GM19238 (cell line): Measurements from ENCODE around the gene ADD1.

Experiments
- DNase-seq: peaks from one replicate; pipeline ENCODE4 v3.0.0; 2011; ENCODE audit warnings: low spot score; ENCODE audit not compliant: insufficient read length

The ADD1 gene

GRCh38 chr4:2805712-2806389 is 37.8 kb upstream of the ADD1 start:
- DNase-seq: no peak

DNA sequence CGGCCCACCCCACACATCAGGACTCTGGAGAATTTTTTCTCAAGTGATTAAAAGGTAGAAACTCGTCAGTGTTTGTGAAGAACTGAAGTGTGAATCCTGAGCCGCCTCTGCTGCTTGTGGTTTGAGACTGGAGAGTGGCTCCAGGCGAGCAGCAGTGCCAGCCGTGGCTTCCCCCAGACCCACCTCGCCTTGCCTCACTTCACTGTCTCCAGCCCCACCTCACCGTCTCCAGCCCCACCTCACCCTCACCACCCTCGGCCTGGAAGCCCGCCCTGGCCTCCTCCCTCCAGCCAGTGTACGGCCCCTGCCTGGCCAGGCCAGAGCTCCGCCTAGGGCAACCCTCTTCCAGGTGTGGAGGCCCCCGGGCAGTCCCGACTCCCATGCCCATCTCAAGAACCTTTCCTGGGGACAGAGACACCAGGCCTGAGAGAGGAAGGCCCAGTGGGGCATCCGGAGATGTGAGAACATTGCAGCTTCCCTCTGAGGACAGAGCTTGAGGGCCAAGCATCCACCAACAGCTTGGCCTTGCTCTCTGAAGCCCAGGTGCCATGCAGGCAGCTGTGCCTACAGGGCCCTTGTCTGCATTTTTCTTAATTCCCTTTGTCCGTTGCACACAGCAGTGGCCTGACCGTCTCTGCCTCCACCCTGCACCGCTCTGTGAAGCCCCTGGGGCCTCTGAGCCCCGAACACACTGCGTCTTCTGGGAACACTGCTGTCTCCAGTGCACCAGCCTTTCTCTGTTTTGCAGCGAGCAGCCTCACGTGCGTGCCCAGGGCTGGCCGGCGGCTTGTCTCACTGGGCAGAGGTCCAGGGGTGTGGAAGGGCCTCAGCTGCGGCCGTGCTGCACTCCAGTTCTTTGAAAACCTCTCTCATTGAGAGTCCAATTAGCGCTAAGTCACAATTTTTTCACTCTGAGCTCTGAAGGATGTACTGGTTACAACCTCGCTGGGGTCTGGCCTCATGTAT is 37.0 kb upstream of the ADD1 start:
- no peak for DNase-seq

- no peak for DNase-seq
Observed at GRCh38 chr4:2807571-2807970, 36.1 kb upstream of the ADD1 start.

GRCh38 chr4:2808001-2808400 is 35.6 kb upstream of the ADD1 start:
- DNase-seq: no peak

GRCh38 chr4:2809610-2810180 is 33.9 kb upstream of the ADD1 start:
- no peak for DNase-seq

DNA sequence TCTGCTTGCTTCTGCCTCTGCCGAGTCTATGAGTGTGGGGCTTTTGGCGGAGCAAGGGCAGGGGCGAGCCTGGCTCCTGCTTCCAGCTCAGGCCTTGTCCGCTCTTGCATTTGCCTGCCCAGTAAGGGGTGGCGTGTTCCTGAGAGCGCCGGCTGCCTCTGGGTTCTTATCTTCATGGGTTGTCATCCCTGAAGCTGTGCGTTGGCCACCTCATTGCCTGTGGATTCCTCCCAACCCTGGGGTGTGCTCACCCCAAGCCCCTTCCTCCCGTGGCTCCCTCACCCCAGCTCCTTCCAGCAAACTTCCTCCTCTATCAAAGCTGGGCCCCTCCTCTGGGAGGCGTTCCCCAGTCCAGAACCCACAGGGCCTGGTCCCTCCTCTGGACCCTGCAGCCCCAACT is 33.3 kb upstream of the ADD1 start:
- no peak for DNase-seq

GRCh38 chr4:2811830-2812611 is 31.6 kb upstream of the ADD1 start:
- peak; percentile 78 for DNase-seq

DNA sequence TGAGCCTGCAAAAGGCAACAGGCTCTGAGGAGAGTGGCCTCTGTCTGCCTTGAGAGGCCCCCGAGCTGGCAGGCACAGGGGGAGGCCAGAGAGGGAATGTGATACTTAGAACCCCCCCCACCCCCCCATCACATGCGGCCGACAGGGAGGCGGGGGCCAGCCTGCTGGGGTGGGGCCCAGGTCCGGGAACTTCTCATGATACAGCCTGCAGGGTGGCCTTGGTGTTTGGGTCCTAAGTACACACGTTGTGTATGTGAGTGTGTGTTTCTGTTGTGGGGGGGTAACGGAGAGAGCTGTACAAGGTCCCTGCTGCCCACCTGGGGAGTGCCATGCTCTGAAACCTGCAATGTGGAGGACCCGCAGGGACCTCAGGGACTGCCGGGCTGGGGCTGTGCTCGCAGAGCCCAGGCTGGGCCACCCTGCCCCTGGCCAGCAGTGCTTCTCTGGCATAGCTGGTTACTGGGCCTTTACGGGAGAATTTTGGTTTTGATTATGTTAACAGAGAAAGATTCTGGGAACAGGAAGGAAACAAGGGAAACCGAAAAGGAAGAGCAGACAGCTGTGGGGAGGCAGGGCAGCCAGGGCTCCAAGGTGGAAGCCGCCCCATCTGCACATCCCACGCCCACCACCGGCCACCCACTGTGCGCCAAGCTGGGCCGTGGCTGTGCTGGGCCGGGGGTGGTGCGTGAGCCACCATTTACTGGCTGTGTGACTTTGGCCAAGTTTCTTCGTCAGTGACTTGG is 30.9 kb upstream of the ADD1 start:
- DNase-seq: no peak

DNA sequence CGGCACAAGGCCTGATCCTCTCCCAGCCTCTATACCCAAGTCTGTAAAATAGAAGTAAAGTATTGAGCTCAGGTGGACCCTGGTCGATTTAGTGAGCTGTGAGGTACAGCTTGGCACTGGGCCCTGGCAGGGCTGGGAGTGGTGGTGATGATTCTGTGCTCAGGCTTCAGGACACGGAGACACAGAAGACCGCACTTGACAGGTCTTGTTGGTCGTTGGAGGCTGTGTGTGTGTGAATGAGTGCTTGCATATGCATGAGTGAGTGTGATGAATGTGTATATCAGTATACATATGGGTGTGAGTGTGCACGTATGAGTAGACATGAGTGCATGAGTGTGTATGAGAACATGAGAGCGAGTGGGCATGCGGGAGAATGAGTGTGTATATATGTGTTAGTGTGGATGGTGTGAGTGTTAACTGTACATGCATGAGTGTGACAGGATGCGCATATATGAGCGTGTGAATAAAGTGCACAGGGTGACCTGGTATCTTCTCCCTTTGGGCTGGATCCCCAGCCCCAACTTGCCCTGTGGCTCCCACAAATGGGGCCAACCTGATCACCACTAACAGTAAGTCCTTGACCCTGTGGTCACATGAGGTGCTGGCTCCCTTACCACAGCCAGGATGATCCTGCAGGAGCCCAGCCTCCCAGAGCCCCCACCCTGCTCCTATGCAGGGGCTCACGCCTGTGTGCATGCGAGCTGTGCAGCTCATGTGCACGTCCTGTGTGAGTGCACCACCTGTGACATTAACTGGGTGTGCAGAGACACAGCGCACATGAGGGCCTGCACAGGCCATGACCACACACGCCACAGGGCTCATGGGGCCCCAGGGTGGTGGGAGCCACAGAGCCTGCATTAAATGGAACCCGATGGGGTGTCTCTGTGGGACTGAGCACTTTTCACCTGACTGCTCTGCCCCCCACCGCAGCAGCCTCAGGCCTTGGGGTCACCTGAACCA is 29.9 kb upstream of the ADD1 start:
- DNase-seq: no peak

DNA sequence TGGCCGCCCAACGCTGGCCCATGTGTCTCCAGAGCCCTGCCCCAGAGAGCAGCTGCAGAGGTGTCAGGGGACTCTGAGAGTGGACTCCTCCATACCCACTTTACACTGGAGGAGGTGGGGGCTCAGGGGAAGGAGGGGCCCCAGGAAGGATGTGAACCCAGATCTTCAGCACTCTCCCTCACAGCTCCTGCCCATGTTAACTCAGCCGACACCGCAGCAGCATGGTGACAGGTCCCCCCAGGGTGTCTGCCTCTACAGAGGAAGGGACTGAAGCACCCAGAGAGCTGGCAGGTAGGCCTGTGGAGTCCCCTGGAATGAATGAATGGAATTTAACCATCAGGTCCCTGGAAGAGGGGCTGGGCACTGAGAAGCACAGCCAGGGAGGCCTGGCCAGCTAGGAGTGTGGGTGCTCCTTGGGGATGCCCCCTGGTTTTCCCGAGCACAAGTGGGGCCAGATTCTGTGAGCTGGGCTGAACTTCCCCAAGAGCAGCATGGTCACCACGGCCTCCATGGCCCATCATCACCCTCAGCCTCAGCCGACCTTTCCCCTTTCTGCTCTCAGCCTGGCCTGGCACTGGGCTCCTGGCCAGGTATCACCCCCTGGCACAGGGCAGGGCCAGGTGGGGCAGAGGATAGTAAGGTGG is 28.9 kb upstream of the ADD1 start:
- no peak for DNase-seq

GRCh38 chr4:2816401-2816954 is 27.2 kb upstream of the ADD1 start:
- no peak for DNase-seq

DNA sequence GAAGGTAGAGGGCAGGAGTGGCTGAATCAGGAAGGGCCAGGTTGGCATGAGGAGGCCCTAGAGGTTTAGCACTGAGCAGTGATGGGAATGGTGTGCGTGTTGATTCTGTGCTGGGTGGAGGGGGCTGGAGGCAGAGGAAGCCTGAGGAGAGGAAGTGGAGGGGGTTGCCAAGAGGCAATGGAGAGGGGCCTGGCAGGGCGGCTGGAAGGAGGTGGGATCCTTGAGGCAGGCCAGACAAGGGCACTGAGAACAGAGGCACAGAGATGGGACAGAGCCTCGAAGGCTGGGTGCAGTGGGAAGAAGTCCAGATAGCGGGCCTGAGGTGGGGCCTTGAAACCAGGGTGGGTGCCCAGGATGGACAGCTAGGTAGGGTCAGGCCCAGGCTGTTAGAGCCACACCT is 26.5 kb upstream of the ADD1 start:
- DNase-seq: no peak

- DNase-seq: peak; percentile 72
Observed at GRCh38 chr4:2817701-2818350, 25.8 kb upstream of the ADD1 start.

DNA sequence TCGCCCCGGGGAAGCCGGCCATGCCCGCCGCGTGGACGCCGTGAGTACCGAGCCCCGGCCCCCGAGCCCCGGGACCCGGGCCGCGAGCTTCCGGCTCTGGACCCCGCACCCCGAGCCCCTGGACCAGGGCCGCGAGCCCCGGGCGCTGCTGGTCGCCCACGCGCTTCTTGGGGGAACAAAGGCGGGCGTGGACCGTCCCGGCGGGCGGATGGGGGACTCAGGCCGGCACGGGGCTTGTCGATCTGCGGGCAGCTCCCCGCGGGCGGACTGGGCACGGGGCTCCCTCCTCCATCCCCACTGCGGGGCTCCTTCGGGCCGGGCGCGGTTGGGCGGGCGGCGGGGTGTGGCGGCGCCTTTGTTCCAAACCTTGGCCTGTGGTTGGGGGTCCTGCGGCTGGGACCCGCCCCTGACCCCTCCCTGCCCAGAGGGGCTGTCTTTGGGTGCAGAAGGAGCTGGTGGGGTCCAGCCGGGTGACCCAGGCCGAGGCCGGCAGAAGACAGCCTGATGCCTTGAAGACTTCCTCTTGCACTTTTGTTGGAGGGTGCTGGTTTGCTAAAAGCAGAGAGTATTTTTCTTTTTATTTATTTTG is 25.2 kb upstream of the ADD1 start:
- no peak for DNase-seq

GRCh38 chr4:2819244-2820215 is 24.1 kb upstream of the ADD1 start:
- DNase-seq: no peak

- DNase-seq: no peak
Observed at GRCh38 chr4:2820216-2820982, 23.2 kb upstream of the ADD1 start.
